ENCODE data around the gene TCEANC2.

TCEANC2 gene

DNA sequence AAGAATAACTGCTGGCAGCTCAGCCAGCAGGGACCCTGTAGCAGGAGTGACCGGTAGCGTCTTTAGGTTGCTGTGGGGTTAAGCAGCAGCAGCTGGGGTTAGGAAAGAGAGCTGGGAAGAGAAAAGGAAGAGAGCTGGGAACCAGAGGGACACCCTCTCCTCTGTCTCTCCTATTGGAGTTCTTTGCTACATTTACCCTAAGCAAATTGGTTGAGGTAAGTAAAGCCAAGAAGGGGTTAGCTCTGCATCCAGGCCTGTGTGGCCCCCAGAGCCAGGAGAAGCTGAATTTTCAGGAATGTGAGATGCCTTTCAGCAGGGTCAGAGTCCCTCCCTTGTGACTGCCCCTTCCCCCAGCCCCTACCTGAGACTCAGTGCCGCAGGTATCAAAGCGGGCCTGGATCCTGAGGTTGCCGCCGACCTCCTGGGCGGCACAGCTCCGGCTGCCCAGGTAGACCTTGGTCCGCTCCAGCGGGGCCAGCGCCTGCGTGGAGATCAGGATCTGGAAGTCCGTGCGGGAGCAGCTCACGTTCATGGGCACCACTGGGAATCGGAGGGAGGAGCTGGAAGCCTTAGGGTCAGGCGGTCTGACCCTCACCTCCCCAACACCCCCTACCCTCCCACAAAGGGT, 83.0 kb downstream of the TCEANC2 start:
- no peak for DNase-seq (ENCODE audit: low read depth)

DNA sequence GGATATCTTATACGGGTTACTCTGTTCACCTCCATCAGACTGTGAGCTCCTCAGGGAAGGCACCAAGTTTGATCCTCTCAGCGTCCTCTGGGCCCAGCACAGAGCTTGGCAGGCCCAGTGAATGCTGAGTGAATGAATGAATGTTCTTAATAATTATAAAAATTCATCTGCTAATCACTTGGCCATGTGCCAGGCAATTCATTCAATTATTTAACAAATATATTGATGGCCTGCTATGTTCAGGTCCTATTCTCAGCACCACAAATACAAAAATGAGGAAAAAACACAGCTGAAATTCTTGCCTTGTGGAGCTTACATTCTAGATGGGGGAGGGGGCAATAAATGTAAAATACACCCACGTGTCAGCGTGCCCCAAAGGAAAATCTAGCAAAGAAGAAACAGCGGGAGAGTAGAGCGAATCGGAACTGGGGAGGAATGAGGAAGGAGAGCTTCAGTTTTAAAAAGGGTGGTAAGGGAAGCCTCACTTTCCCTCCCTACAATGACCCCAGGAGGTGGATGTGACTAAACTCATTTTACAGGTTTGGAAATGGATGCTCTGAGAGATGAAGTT, 83.6 kb downstream of the TCEANC2 start:
- no peak for DNase-seq (ENCODE audit: low read depth)

GRCh38 chr1:54137534-54138061, 84.2 kb downstream of the TCEANC2 start:
- DNase-seq (ENCODE audit: low read depth) = no peak

GRCh38 chr1:54138994-54139393, 85.6 kb downstream of the TCEANC2 start:
- no peak for DNase-seq (ENCODE audit: low read depth)

- DNase-seq (ENCODE audit: low read depth) = no peak
These were observed 86.3 kb downstream of the TCEANC2 start for GRCh38 chr1:54139711-54140110.

- no peak for DNase-seq (ENCODE audit: low read depth)
These were observed 88.9 kb downstream of the TCEANC2 start for GRCh38 chr1:54142146-54142900.

DNA sequence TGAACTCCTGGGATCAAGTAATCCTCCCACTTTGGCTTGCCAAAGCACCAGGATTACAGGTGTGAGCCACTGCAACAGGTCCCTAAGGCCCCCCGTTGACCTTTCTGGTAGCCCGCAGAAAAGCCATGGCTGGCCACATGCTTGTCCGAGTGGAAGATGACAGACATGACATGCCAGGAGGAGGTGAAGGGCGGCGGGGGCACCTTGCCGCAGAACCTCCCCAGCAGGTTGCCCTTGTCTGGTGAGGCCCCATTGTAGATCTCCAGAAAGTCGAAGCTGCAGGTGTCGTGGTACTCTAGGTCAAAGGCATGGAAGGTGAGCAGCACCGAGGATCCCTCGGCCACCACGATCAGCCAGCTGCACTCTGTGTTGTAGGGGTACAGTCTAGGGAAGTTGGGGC, 91.0 kb downstream of the TCEANC2 start:
- DNase-seq (ENCODE audit: low read depth) = no peak

DNA sequence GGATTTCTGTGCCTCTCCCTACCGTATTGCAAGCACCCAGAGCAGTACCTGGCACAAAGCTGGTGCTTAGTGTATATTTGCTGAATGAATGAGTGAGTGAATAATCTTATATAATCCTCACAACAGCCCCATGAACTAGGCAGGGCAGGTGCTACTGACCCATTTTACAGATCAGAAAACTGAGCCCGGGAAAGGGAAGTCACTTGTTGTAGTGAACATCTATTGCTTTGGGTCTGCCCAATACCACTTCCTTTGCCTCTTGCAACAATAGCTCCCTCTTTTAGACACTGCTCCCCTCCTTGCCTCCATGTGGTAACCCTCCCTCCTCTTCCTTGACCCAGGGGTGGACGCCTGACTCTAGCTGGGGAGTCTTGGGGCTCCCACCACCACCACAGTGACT, 96.3 kb downstream of the TCEANC2 start:
- no peak for DNase-seq (ENCODE audit: low read depth)

- DNase-seq (ENCODE audit: low read depth) = no peak
These were observed 97.6 kb downstream of the TCEANC2 start for GRCh38 chr1:54151013-54151412.

DNA sequence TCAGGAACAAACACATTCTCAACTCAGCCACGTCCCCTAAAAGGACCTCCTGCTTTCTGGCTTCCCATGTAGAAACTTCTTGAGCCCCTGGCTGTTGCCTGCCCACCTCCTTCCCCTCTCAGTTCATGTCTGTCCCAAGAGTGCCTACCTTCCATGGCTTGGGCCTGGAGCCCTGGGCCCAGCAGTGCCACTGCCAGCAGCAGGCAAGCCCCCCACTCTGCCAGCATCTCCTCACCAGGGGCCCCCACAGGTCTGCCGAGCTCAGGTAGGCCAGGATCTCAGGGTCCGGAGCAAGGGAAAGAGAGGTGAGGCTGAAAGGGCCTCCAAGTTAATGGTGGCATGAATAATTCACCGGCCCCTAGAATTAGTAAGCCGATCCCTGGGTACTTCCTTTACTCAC, 99.3 kb downstream of the TCEANC2 start, which contains the start of gene CDCP2:
TSS of gene CDCP2 (minus strand) at position 305 of the 400 bp plus-strand sequence. CDS start at position 227, 78 bp downstream.
- no peak for DNase-seq (ENCODE audit: low read depth)

GRCh38 chr1:54153535-54154439, 100.4 kb downstream of the TCEANC2 start:
- no peak for DNase-seq (ENCODE audit: low read depth)
